Cardiac fibroblast (primary cell): ENCODE data around the gene GPATCH2.

ENCODE experiments used
- DNase-seq, 2 donors: peaks; one replicate each; pipeline versions ENCODE4 v3.0.0 to v3.0.0-alpha.2; 2010; ENCODE audit warnings: low read depth in 2 of 2
- H3K4me3 ChIP-seq, 2 donors: replicated peaks in 1 of 2; 1 replicate in 1 of 2; 2 replicates in 1 of 2; pipeline ENCODE4 v1.5.1; 2011; ENCODE audit warnings: low read depth in 2 of 2, low read length in 2 of 2, mild to moderate bottlenecking in 2 of 2, moderate library complexity in 1 of 2
- CTCF ChIP-seq: IDR thresholded peaks from one replicate; pipeline ENCODE4 v1.5.1; 2011; ENCODE audit warnings: low read depth, mild to moderate bottlenecking, low read length, inconsistent platforms

Gene GPATCH2

GRCh38 chr1:217630711-217631591 is at the start of gene GPATCH2, which contains the start of gene SPATA17:
TSS of gene GPATCH2 (minus strand) at chr1:217631090. CDS start at chr1:217630971, 119 bp downstream.
TSS of gene SPATA17 (plus strand) at chr1:217631344. CDS start at chr1:217631379, 35 bp downstream.
- H3K4me3 ChIP-seq, result peak within 1 kb of the TSS; percentile 78 to 84
- peak; percentile 34 for TF ChIP-seq CTCF
- DNase-seq, result peak; percentile 94 to 95

GRCh38 chr1:217674028-217674729 is 43.3 kb upstream of the GPATCH2 start:
- no peak for TF ChIP-seq CTCF
- no peak overlapping the region for H3K4me3 ChIP-seq
- no peak for DNase-seq

- no peak for TF ChIP-seq CTCF
- no peak overlapping the region for H3K4me3 ChIP-seq
- no peak for DNase-seq
These were observed 42.5 kb upstream of the GPATCH2 start for GRCh38 chr1:217673387-217673786.

- DNase-seq, result no peak
- TF ChIP-seq CTCF, result no peak
These were observed 37.6 kb upstream of the GPATCH2 start for GRCh38 chr1:217668351-217668940.

GRCh38 chr1:217661407-217661806 is 30.5 kb upstream of the GPATCH2 start:
- no peak overlapping the region for H3K4me3 ChIP-seq
- peak in 1 of 2 donors; percentile 2 for DNase-seq
- no peak for TF ChIP-seq CTCF

More at GRCh38 chr1:217668351-217668940, 37.6 kb upstream of the GPATCH2 start:
- no peak overlapping the region for H3K4me3 ChIP-seq

- peak; percentile 68 to 82 for DNase-seq
- H3K4me3 ChIP-seq, result no peak overlapping the region
- TF ChIP-seq CTCF, result peak; percentile 56
These were observed 29.6 kb upstream of the GPATCH2 start for GRCh38 chr1:217660353-217661062.
